Caco-2 (cell line): ENCODE data around the gene CHKB. TPM values are rescaled to one million over a fixed set of nuclear protein-coding genes. Genes with fewer than 3 reads are reported as not detected.
A peak's percentile ranks its signal among the peaks of the same experiment; 100 is the strongest.

Experiments
- BruUV-seq: library from RNA; stranded (reverse); fragments of 400-500 nt; replicated peaks from 2 replicates; lab custom pipeline; 2021; lab: Mats Ljungman, UMichigan
- CTCF ChIA-PET: fragments of 300-600 bp; sonication (Branson Sonifier 250); formaldehyde crosslinking; loops from one replicate; lab custom pipeline; 2022; ENCODE audit warnings: antibody characterized with exemption; lab: Charles Lee
- POLR2A ChIA-PET: fragments of 300-600 bp; sonication (Branson Sonifier 250); formaldehyde crosslinking; loops from one replicate; lab custom pipeline; 2022; ENCODE audit warnings: antibody characterized with exemption; lab: Charles Lee
- DNase-seq, 2 experiments: peaks; one replicate each; pipeline versions ENCODE4 v3.0.0 to v3.0.0-alpha.2; 2020 to 2022
- H3K27me3 ChIP-seq: replicated peaks from 2 replicates; pipeline ENCODE4 v1.6.0; 2011; ENCODE audit warnings: low read length; ENCODE audit not compliant: control insufficient read depth, insufficient read depth
- H3K36me3 ChIP-seq: 2 replicates; pipeline ENCODE4 v1.5.1; 2011; ENCODE audit warnings: low read length; ENCODE audit not compliant: control insufficient read depth, insufficient read depth
- H3K4me1 ChIP-seq: fragments of 250-450 bp; sonication (Bioruptor Pico); 2 replicates; pipeline ENCODE4 v1.5.1; 2020; ENCODE audit warnings: mild to moderate bottlenecking
- H3K4me3 ChIP-seq: 2 replicates; pipeline ENCODE4 v1.5.1; 2011; ENCODE audit warnings: low read depth, mild to moderate bottlenecking, control low read depth, low read length
- H3K9me3 ChIP-seq: fragments of 250-450 bp; sonication (Bioruptor Pico); 2 replicates; pipeline ENCODE4 v1.5.1; 2020; ENCODE audit warnings: mild to moderate bottlenecking, moderate library complexity
- H3K27ac Mint-ChIP-seq: one replicate; pipeline ENCODE4 v1.8.0; 2022; ENCODE audit warnings: mixed read lengths; ENCODE audit not compliant: unreplicated experiment
- H3K27me3 Mint-ChIP-seq: one replicate; pipeline ENCODE4 v1.8.0; 2022; ENCODE audit warnings: mixed read lengths; ENCODE audit not compliant: insufficient read depth, unreplicated experiment
- H3K36me3 Mint-ChIP-seq: one replicate; pipeline ENCODE4 v1.8.0; 2022; ENCODE audit warnings: mild to moderate bottlenecking, mixed read lengths; ENCODE audit not compliant: insufficient read depth, unreplicated experiment
- H3K4me1 Mint-ChIP-seq: one replicate; pipeline ENCODE4 v1.8.0; 2022; ENCODE audit warnings: low read depth, mixed read lengths; ENCODE audit not compliant: unreplicated experiment
- H3K4me3 Mint-ChIP-seq: one replicate; pipeline ENCODE4 v1.8.0; 2022; ENCODE audit warnings: mild to moderate bottlenecking, moderate library complexity, mixed read lengths; ENCODE audit not compliant: unreplicated experiment
- H3K9me3 Mint-ChIP-seq: one replicate; pipeline ENCODE4 v1.8.0; 2022; ENCODE audit warnings: mixed read lengths; ENCODE audit not compliant: unreplicated experiment
- CTCF ChIP-seq, 2 experiments: fragments of 200-600 bp in 1 of 2; IDR thresholded peaks; 1 replicate in 1 of 2; 2 replicates in 1 of 2; pipeline versions ENCODE4 v1.5.1 to v1.8.0; 2011 to 2022; ENCODE audit warnings: antibody characterized with exemption in 1 of 2, control low read depth in 1 of 2, inconsistent platforms in 1 of 2, low read depth in 1 of 2, low read length in 1 of 2, mild to moderate bottlenecking in 1 of 2, moderate library complexity in 1 of 2; ENCODE audit not compliant: insufficient read depth in 1 of 2, severe bottlenecking in 1 of 2, unreplicated experiment in 1 of 2
- intact Hi-C: fragments of 100-400 bp; cut with micrococcal nuclease; formaldehyde crosslinking; loops from one replicate; pipeline ENCODE4 v1.10.0; 2022; ENCODE audit not compliant: unreplicated experiment
- total RNA-seq: library from RNA; stranded (reverse); gene quantifications from 2 replicates; pipeline ENCODE4 v1.2.3, GENCODE V29; 2022

The CHKB gene
- total RNA-seq, 1 experiment from 2014 or later: 43.3 TPM

DNA sequence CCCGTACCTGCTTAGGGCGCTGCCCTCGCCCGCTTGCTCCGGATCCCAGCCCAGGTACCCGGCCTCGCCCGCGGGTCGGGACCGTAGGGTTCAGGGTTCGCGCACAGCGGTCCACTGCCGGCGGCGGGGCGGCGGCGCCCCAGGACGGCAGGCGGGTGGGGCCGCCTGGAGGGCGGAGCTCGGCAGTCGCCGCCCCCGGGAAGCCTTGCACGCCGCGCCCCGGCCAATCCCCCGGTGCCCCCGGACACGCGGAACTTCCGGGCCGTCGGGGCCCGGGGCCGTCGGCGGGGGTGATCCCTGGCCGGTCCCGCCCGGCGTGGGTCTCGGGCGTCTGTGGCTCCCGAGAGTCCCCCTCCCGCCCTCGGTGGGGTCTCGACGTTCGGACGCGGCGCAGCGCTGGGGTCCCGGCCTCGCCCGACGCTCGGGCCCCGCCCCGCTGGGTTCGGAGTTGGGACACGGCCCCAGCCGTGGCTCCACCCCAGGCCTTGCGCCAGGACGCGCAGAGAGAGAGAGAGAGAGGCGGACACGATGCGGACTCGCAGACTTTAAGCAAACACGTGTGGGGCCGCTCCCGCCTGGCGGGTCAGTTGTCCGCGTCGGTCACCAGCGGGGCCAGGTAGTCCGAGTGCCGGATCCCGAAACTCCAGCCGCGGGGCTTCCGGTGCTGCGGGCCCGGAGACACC lies 52.6 kb downstream of the CHKB start, which contains the start of gene TYMP:
TYMP (minus strand) TSS at position 116 of the 683 bp plus-strand sequence. CDS start 303 bp downstream, outside the sequence.
- no TSS peak for BruUV-seq
- H3K9me3 Mint-ChIP-seq: no peaks in the 10 kb centered on the region
- CTCF ChIA-PET: no interaction called here
- peak within 1 kb of the TSS; percentile 86 for H3K27ac Mint-ChIP-seq
- intact Hi-C loops: loop anchor here (5.0 kb wide), 2 partner anchors 52 to 92 kb away; partner anchors contain the start of gene CHKB
- no peaks in the 10 kb centered on the region for H3K9me3 ChIP-seq
- no peaks in the 10 kb centered on the region for H3K36me3 ChIP-seq
- H3K4me3 ChIP-seq: peak within 1 kb of the TSS; percentile 68
- peaks cover 31% of the 10 kb centered on the region for H3K4me1 Mint-ChIP-seq
- H3K4me1 ChIP-seq: peaks cover 37% of the 10 kb centered on the region
- TF ChIP-seq CTCF (IDR thresholded peaks at IDR 0.05; ENCODE audit: insufficient read depth in 1 of 2, low read depth in 1 of 2, low read length in 1 of 2, severe bottlenecking in 1 of 2, unreplicated experiment in 1 of 2): no peak
- H3K27me3 ChIP-seq: no peaks in the 10 kb centered on the region
- H3K27me3 Mint-ChIP-seq: no peaks in the 10 kb centered on the region
- DNase-seq: peak; percentile 69 to 82
- H3K36me3 Mint-ChIP-seq: peaks cover 50% of the 10 kb centered on the region
- peak within 1 kb of the TSS; percentile 81 for H3K4me3 Mint-ChIP-seq
- POLR2A ChIA-PET: no interaction called here

DNA sequence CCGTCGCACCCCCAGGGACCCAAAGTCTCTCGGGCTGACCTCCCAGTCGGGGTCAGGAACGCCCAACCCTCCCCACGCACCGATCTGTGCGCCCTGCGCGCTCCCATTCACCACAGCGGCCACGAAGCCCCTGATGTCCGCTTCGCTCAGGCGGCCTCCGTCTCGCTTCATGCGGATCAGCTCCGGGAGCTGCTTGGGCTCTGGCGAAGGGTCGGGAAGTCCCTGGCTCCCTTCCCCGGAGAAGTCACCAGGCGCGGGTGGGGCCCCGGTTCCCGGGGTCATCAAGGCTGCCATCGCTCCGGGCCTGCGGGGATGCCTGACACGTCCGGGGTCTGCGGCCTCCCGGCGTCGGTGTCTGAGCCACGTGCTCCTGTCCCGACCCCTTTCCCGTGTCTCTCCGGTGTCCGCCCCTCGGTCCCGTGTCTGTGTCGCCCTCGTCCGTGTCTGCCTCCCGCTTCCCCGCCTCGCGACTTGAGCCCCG lies 53.2 kb downstream of the CHKB start:
- intact Hi-C loops: loop anchor here (5.0 kb wide), 1 partner anchor 53 kb away; the partner anchor contains the start of gene CHKB
- no peaks in the 10 kb centered on the region for H3K9me3 ChIP-seq
- ChIA-PET POLR2A (no interaction called here), CTCF (interaction anchor here (0.6 kb wide), 1 partner anchor 91 kb away, joined by 6 read pairs; no protein-coding TSS in a partner anchor)
- Mint-ChIP-seq H3K36me3 (peaks cover 56% of the 10 kb centered on the region), H3K27ac (no peak overlapping the region), H3K27me3 (no peaks in the 10 kb centered on the region), H3K4me1 (peaks cover 32% of the 10 kb centered on the region), H3K9me3 (no peaks in the 10 kb centered on the region), H3K4me3 (no peak overlapping the region)
- no peaks in the 10 kb centered on the region for H3K27me3 ChIP-seq
- DNase-seq: peak in 1 of 2 experiments; percentile 34
- TF ChIP-seq CTCF (IDR thresholded peaks at IDR 0.05; ENCODE audit: insufficient read depth in 1 of 2, low read depth in 1 of 2, low read length in 1 of 2, severe bottlenecking in 1 of 2, unreplicated experiment in 1 of 2): no peak
- no peak overlapping the region for H3K4me3 ChIP-seq
- H3K4me1 ChIP-seq: peaks cover 35% of the 10 kb centered on the region
- no TSS peak for BruUV-seq
- H3K36me3 ChIP-seq: no peaks in the 10 kb centered on the region

Other genes with a start within 250 kb of the CHKB start
- 55.5 and 60.7 TPM in 2 replicates for gene PPP6R2, start 239.5 kb downstream of the CHKB start, total RNA-seq
- 77.8 and 82.8 TPM in 2 replicates for gene SBF1, start 107.8 kb downstream of the CHKB start, total RNA-seq
- 28.8 and 30.5 TPM in 2 replicates for gene ADM2, start 101.3 kb downstream of the CHKB start, total RNA-seq
- 0.32 TPM in 1 of 2 replicates, not detected in the other for gene MIOX, start 96.0 kb downstream of the CHKB start, total RNA-seq
- 68.8 and 77.1 TPM in 2 replicates for gene LMF2, start 75.1 kb downstream of the CHKB start, total RNA-seq
- 84.3 and 88.9 TPM in 2 replicates for gene NCAPH2, start 74.6 kb downstream of the CHKB start, total RNA-seq
- gene SCO2, start 57.3 kb downstream of the CHKB start, total RNA-seq: 3.0 and 6.5 TPM in 2 replicates
- gene TYMP, start 52.8 kb downstream of the CHKB start, total RNA-seq: 3.7 and 3.9 TPM in 2 replicates
- 1.1 and 2.0 TPM in 2 replicates for gene KLHDC7B, start 37.0 kb downstream of the CHKB start, total RNA-seq
- not detected in 2 replicates for gene SYCE3, start 19.9 kb downstream of the CHKB start, total RNA-seq
- 19.8 and 24.6 TPM in 2 replicates for gene CPT1B, start 4.4 kb downstream of the CHKB start, total RNA-seq
- 3.2 and 3.9 TPM in 2 replicates for gene MAPK8IP2, start 17.9 kb upstream of the CHKB start, total RNA-seq
- gene ARSA, start 45.3 kb upstream of the CHKB start, total RNA-seq: 11.5 TPM in 2 replicates
- gene SHANK3, start 90.0 kb upstream of the CHKB start, total RNA-seq: 4.3 and 4.5 TPM in 2 replicates
- not detected in 2 replicates for gene ACR, start 155.4 kb upstream of the CHKB start, total RNA-seq
- 17.2 and 22.3 TPM in 2 replicates for gene RABL2B, start 200.8 kb upstream of the CHKB start, total RNA-seq